Heart left ventricle (tissue), 16 donors: Measurements from ENCODE around the gene FAM181A. TPM values are rescaled to one million over a fixed set of nuclear protein-coding genes. Genes with fewer than 3 reads are reported as not detected.

Experiments
- ATAC-seq, 4 donors: fragments of 200-7000 bp; cut with Tn5 transposase; one replicate each; pipeline ENCODE4 v1.9.1; 2020 to 2022; ENCODE audit warnings: moderate library complexity in 4 of 4, mild to moderate bottlenecking in 3 of 4, moderate number of reproducible peaks in 1 of 4
- DNase-seq, 5 donors: peaks; one replicate each; pipeline ENCODE4 v3.0.0-alpha.2; 2020
- H3K27ac ChIP-seq, 12 donors: fragments of 200-600 bp; sonication (generic) in 4 of 12; one replicate each; pipeline versions ENCODE4 v1.5.0 to v1.8.0; 2016 to 2022; ENCODE audit warnings: mild to moderate bottlenecking in 2 of 12
- H3K27me3 ChIP-seq, 9 donors: fragments of 200-600 bp; sonication (generic) in 2 of 9; one replicate each; pipeline versions ENCODE4 v1.5.1 to v1.8.0; 2016 to 2022; ENCODE audit warnings: mild to moderate bottlenecking in 3 of 9
- H3K36me3 ChIP-seq, 9 donors: fragments of 200-600 bp; sonication (generic) in 2 of 9; one replicate each; pipeline versions ENCODE4 v1.5.0 to v1.8.0; 2018 to 2022; ENCODE audit warnings: mild to moderate bottlenecking in 2 of 9
- H3K4me1 ChIP-seq, 12 donors: fragments of 200-600 bp; sonication (generic) in 4 of 12; one replicate each; pipeline versions ENCODE4 v1.5.0 to v1.8.0; 2016 to 2022; ENCODE audit warnings: mild to moderate bottlenecking in 3 of 12
- H3K4me3 ChIP-seq, 12 donors: fragments of 200-600 bp; sonication (generic) in 4 of 12; one replicate each; pipeline versions ENCODE4 v1.5.0 to v1.8.0; 2017 to 2022; ENCODE audit warnings: mild to moderate bottlenecking in 9 of 12, moderate library complexity in 4 of 12
- H3K9me3 ChIP-seq, 12 donors: fragments of 200-600 bp; sonication (generic) in 4 of 12; one replicate each; pipeline versions ENCODE4 v1.5.0 to v1.8.0; 2016 to 2022; ENCODE audit warnings: mild to moderate bottlenecking in 1 of 12
- POLR2A ChIP-seq, 2 donors: fragments of 450-650 bp; IDR thresholded peaks; one replicate each; pipeline ENCODE4 v1.6.1; 2017; ENCODE audit warnings: antibody characterized with exemption in 2 of 2, mild to moderate bottlenecking in 2 of 2, moderate library complexity in 2 of 2
- WGBS, 4 donors: extraction: QIAGEN DNeasy Blood & Tissue Kit in 2 of 4; methylation state at CpG; one replicate each; pipeline versions ENCODE4 v1.1.5 to v1.1.7; 2013 to 2018; 5-methylcytosine and 5-hydroxymethylcytosine counted together
- intact Hi-C, 10 donors: fragments of 100-400 bp; cut with DNase I; formaldehyde crosslinking; loops; one replicate each; pipeline versions ENCODE4 v1.11.1 to v1.14.2; 2022
- polyA plus RNA-seq, 2 donors: library from polyadenylated mRNA; stranded (reverse); fragments of 200-250 nt; gene quantifications; one replicate each; pipeline ENCODE4 v1.2.3, GENCODE V29; 2013
- total RNA-seq, 9 donors: library from RNA; depleted of rRNA in 2 of 9; stranded (reverse); fragments of >200 nt in 2 of 9; fragmentation: NEBNext Ultra II Directional in 3 of 9; extraction: Animal tissue kit (Norgen Biotek cat#: 25700) in 3 of 9; gene quantifications; one replicate each; pipeline versions ENCODE4 v1.1.0 to v1.2.4, GENCODE V29; 2016 to 2023
- TF ChIP-seq, protein P1 (sequence below), 12 donors: fragments of 200-600 bp; sonication (generic) in 4 of 12; IDR thresholded peaks; one replicate each; pipeline versions ENCODE4 v1.5.0 to v1.8.0; 2018 to 2022; ENCODE audit warnings: antibody characterized with exemption in 12 of 12, mild to moderate bottlenecking in 5 of 12
- donor health status: ischemic (EF 13 %, LVEDD 7.1; RV severe dilation, severe dysfunction).
- donor health status: healthy with polysubstance abuse.
- donor health status: DM: no; HTN: yes; CAD: no.
- donor health status: DM: no; HTN: no; CAD: no.
- donor health status: ischemic (EF 25% LVEDD 6.9; RV normal size, moderate dysfunction).
- donor health status: ischemic (EF 25% LVEDD 5.7; RV mildly dilated, moderate dysfunction).
- donor health status: healthy.
- donor health status: DM: yes; HTN: yes; CAD: no.
- donor health status: ischemic (EF 35%, LVEDD 5.7; RV mildly dilated, moderate dysfunction).
- donor health status: nonischemic (EF 11% LVEDD 7.7; RV severe dilation, severe dysfunction).
- donor health status: DM: yes; HTN: yes; CAD: no.
- donor health status: PGD.
- donor health status: ischemic (EF 29% LVEDD 5.4; RV normal size, mild dysfunction).
- donor health status: nonischemic (EF 23%, LVEDD 6.1; RV moderate dilation, normal function).

FAM181A gene
- total and polyA plus RNA-seq, 11 donors = not detected

GRCh38 chr14:93923626-93924025 is 3.5 kb upstream of the FAM181A start:
- intact Hi-C loops = no loop called here
- 85 to 88% (median 87%) methylated on average over 8 of the region's 8 CpGs for WGBS, 4 donors
- H3K4me1 ChIP-seq = no peaks in the 10 kb centered on the region
- no peak overlapping the region for H3K4me3 ChIP-seq
- H3K27ac ChIP-seq = no peak overlapping the region
- DNase-seq = no peak
- H3K36me3 ChIP-seq = no peaks in the 10 kb centered on the region
- no peak for ATAC-seq
- H3K27me3 ChIP-seq = no peaks in the 10 kb centered on the region
- TF ChIP-seq, protein P1, sequence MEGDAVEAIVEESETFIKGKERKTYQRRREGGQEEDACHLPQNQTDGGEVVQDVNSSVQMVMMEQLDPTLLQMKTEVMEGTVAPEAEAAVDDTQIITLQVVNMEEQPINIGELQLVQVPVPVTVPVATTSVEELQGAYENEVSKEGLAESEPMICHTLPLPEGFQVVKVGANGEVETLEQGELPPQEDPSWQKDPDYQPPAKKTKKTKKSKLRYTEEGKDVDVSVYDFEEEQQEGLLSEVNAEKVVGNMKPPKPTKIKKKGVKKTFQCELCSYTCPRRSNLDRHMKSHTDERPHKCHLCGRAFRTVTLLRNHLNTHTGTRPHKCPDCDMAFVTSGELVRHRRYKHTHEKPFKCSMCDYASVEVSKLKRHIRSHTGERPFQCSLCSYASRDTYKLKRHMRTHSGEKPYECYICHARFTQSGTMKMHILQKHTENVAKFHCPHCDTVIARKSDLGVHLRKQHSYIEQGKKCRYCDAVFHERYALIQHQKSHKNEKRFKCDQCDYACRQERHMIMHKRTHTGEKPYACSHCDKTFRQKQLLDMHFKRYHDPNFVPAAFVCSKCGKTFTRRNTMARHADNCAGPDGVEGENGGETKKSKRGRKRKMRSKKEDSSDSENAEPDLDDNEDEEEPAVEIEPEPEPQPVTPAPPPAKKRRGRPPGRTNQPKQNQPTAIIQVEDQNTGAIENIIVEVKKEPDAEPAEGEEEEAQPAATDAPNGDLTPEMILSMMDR (IDR thresholded peaks at IDR 0.05) = no peak
- no peak for TF ChIP-seq POLR2A (IDR thresholded peaks at IDR 0.05)
- peaks cover 0 to 9% (median 0%) of the 10 kb centered on the region in 12 donors for H3K9me3 ChIP-seq

DNA sequence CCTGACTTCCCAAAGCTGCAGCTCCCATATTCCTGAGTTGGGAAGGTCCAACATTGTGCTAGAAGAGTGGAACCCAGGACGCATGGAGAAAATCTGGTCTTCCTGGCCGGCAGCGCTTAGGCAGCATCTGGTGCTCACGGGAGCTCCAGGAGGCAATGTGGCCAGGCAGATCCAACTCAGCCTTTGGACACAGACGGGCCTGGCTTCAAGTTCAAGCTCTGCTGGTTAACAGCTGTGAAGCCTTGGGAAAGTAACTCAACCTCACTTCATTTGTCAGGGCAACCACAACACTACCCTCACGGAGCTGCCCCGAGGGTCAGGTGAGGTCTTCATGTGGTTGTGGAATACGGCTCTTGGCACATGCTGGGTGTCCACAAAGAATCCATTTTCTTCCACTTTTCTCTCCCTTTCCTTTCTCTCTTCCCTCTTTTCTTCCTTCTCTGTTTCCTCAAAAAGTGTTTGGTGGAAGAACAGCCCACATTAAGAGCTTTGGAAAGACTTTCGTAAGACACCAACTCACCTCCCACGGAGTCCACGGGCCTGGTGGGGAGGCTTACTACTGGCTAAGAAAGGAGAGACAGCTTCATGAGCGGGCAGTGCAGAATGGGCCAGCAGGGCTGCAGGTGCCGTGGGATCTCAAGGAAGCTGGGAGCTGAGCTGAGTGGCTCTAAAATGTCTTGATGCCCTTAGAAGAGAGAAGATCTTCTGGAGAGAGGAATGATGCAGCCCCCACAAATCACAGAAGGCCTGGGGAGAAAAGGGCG is 2.4 kb upstream of the FAM181A start:
- 84 to 92% (median 88%) methylated on average over 14 of the region's 14 CpGs for WGBS, 4 donors
- H3K4me3 ChIP-seq = no peak overlapping the region
- no peaks in the 10 kb centered on the region for H3K4me1 ChIP-seq
- peaks cover 0 to 1% (median 0%) of the 10 kb centered on the region in 12 donors for H3K9me3 ChIP-seq
- H3K36me3 ChIP-seq = peaks cover 0 to 3% (median 0%) of the 10 kb centered on the region in 9 donors
- intact Hi-C loops = no loop called here
- no peak for TF ChIP-seq POLR2A (IDR thresholded peaks at IDR 0.05)
- TF ChIP-seq, protein P1 (IDR thresholded peaks at IDR 0.05) = no peak
- DNase-seq (no peak), ATAC-seq (no peak)
- H3K27ac ChIP-seq = no peak overlapping the region
- no peaks in the 10 kb centered on the region for H3K27me3 ChIP-seq

DNA sequence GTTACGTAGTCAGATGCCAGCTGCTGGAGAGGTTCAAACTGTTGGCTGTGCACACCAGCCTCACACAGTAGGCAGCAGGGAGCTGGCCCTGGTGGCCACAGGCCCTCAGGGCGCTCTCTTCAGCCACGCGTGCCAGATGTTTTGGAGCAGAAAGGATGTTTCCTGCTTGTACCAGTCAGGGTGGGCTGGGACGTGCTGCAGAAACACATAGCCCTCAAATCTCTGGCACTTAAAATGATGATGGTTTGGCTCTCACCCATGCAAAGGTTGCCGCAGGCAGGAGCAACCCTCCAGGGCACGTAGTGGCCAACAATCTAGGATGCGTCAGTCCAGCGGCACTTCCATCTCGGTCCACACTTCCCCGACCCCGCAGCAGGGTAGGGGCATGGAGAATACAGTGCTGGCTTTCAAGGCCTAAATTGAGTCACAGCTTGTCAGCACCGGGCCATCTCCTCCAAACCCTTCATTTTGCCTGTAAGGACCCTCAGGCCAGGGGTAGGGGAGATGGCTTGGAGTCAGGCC is 1.7 kb upstream of the FAM181A start:
- Histone ChIP-seq H3K4me1 (no peaks in the 10 kb centered on the region), H3K36me3 (peaks cover 0 to 4% (median 0%) of the 10 kb centered on the region in 9 donors), H3K9me3 (no peaks in the 10 kb centered on the region), H3K27ac (no peak overlapping the region), H3K4me3 (no peak overlapping the region), H3K27me3 (no peaks in the 10 kb centered on the region)
- DNase-seq = no peak
- no peak for TF ChIP-seq POLR2A (IDR thresholded peaks at IDR 0.05)
- TF ChIP-seq, protein P1 (IDR thresholded peaks at IDR 0.05) = no peak
- intact Hi-C loops = no loop called here
- no peak for ATAC-seq
- 84 to 93% (median 86%) methylated on average over 13 of the region's 13 CpGs for WGBS, 4 donors

GRCh38 chr14:93926245-93926872 is 785 bp upstream of the FAM181A start:
- Histone ChIP-seq H3K27me3 (no peaks in the 10 kb centered on the region), H3K4me3 (no peak overlapping the region), H3K4me1 (no peaks in the 10 kb centered on the region), H3K9me3 (no peaks in the 10 kb centered on the region), H3K27ac (no peak overlapping the region), H3K36me3 (peaks cover 0 to 9% (median 0%) of the 10 kb centered on the region in 9 donors)
- 81 to 89% (median 85%) methylated on average over 21 of the region's 21 CpGs for WGBS, 4 donors
- ATAC-seq = no peak
- no peak for TF ChIP-seq POLR2A (IDR thresholded peaks at IDR 0.05)
- TF ChIP-seq, protein P1 (IDR thresholded peaks at IDR 0.05) = no peak
- intact Hi-C loops = no loop called here
- no peak for DNase-seq
